Liver (tissue), 3 donors: ENCODE data around the gene NFATC1.

Source experiments
- EGR1 ChIP-seq, 2 donors: IDR thresholded peaks; 2 replicates each; pipeline ENCODE4 v1.6.1; 2016 to 2018; ENCODE audit warnings: antibody characterized with exemption in 2 of 2, low read depth in 2 of 2
- GABPA ChIP-seq, 2 donors: IDR thresholded peaks in 1 of 2; conservative IDR thresholded peaks in 1 of 2; 2 replicates each; pipeline ENCODE4 v1.6.1; 2016; ENCODE audit warnings: antibody characterized with exemption in 2 of 2, mild to moderate bottlenecking in 1 of 2, moderate library complexity in 1 of 2
- HNF4A ChIP-seq, 2 donors: conservative IDR thresholded peaks; 2 replicates each; pipeline ENCODE4 v1.6.1; 2016; ENCODE audit warnings: antibody characterized with exemption in 2 of 2, mild to moderate bottlenecking in 2 of 2
- JUND ChIP-seq, 2 donors: IDR thresholded peaks; 2 replicates each; pipeline ENCODE4 v1.6.1; 2016; ENCODE audit warnings: antibody characterized with exemption in 2 of 2
- RAD21 ChIP-seq, 2 donors: IDR thresholded peaks; 2 replicates each; pipeline ENCODE4 v1.6.1; 2016; ENCODE audit warnings: antibody characterized with exemption in 2 of 2, mild to moderate bottlenecking in 2 of 2
- RXRA ChIP-seq, 2 donors: IDR thresholded peaks; 2 replicates each; pipeline ENCODE4 v1.6.1; 2017 to 2018; ENCODE audit warnings: antibody characterized with exemption in 2 of 2, mild to moderate bottlenecking in 1 of 2
- SP1 ChIP-seq: IDR thresholded peaks from 2 replicates; pipeline ENCODE4 v1.6.1; 2018; ENCODE audit warnings: antibody characterized with exemption, mild to moderate bottlenecking
- TAF1 ChIP-seq: conservative IDR thresholded peaks from 2 replicates; pipeline ENCODE4 v1.6.1; 2016; ENCODE audit warnings: antibody characterized with exemption, mild to moderate bottlenecking
- YY1 ChIP-seq: IDR thresholded peaks from 2 replicates; pipeline ENCODE4 v1.6.1; 2016; ENCODE audit warnings: antibody characterized with exemption, mild to moderate bottlenecking
- TF ChIP-seq, protein P1 (sequence below): fragments of 150-350 bp; IDR thresholded peaks from 2 replicates; pipeline ENCODE4 v1.5.1; 2017; ENCODE audit warnings: improper control_type of control experiment, low read depth, low read length; ENCODE audit not compliant: missing input control
- TF ChIP-seq, protein P2 (sequence below): IDR thresholded peaks from 2 replicates; pipeline ENCODE4 v1.6.1; 2016; ENCODE audit warnings: antibody characterized with exemption, mild to moderate bottlenecking
- TF ChIP-seq, protein P3 (sequence below): IDR thresholded peaks from 2 replicates; pipeline ENCODE4 v1.6.1; 2016; ENCODE audit warnings: antibody characterized with exemption
- donor health status: healthy.
- donor health status: healthy.

DNA sequence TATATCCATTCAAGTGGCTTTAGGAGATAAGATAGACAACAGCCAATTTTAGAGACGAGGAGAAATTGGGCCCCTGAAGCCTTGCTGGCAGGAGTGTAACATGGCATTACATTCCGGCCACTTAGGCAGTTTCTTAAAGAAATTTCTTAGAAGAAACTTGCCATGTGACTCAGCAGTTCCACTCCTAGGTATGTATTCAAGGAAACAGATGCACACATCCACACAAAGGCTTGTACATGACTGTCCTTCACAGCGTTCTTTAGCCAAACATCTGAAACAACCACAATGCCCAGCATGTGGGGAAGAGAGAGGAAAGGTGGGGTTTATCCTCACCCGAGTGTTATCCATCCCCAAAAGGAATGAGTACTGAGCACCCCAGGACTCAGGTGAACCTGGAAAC is 107.1 kb downstream of the NFATC1 start:
- TF ChIP-seq, protein P1, sequence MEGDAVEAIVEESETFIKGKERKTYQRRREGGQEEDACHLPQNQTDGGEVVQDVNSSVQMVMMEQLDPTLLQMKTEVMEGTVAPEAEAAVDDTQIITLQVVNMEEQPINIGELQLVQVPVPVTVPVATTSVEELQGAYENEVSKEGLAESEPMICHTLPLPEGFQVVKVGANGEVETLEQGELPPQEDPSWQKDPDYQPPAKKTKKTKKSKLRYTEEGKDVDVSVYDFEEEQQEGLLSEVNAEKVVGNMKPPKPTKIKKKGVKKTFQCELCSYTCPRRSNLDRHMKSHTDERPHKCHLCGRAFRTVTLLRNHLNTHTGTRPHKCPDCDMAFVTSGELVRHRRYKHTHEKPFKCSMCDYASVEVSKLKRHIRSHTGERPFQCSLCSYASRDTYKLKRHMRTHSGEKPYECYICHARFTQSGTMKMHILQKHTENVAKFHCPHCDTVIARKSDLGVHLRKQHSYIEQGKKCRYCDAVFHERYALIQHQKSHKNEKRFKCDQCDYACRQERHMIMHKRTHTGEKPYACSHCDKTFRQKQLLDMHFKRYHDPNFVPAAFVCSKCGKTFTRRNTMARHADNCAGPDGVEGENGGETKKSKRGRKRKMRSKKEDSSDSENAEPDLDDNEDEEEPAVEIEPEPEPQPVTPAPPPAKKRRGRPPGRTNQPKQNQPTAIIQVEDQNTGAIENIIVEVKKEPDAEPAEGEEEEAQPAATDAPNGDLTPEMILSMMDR, result no peak
- no peak for TF ChIP-seq RAD21 (IDR thresholded peaks at IDR 0.05)
- no peak for TF ChIP-seq EGR1 (IDR thresholded peaks at IDR 0.05; ENCODE audit: low read depth in 2 of 2)
- no peak for TF ChIP-seq TAF1
- TF ChIP-seq RXRA (IDR thresholded peaks at IDR 0.05), result no peak
- no peak for TF ChIP-seq SP1
- no peak for TF ChIP-seq YY1
- TF ChIP-seq, protein P2, sequence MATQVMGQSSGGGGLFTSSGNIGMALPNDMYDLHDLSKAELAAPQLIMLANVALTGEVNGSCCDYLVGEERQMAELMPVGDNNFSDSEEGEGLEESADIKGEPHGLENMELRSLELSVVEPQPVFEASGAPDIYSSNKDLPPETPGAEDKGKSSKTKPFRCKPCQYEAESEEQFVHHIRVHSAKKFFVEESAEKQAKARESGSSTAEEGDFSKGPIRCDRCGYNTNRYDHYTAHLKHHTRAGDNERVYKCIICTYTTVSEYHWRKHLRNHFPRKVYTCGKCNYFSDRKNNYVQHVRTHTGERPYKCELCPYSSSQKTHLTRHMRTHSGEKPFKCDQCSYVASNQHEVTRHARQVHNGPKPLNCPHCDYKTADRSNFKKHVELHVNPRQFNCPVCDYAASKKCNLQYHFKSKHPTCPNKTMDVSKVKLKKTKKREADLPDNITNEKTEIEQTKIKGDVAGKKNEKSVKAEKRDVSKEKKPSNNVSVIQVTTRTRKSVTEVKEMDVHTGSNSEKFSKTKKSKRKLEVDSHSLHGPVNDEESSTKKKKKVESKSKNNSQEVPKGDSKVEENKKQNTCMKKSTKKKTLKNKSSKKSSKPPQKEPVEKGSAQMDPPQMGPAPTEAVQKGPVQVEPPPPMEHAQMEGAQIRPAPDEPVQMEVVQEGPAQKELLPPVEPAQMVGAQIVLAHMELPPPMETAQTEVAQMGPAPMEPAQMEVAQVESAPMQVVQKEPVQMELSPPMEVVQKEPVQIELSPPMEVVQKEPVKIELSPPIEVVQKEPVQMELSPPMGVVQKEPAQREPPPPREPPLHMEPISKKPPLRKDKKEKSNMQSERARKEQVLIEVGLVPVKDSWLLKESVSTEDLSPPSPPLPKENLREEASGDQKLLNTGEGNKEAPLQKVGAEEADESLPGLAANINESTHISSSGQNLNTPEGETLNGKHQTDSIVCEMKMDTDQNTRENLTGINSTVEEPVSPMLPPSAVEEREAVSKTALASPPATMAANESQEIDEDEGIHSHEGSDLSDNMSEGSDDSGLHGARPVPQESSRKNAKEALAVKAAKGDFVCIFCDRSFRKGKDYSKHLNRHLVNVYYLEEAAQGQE, result no peak
- TF ChIP-seq HNF4A (conservative IDR thresholded peaks at IDR 0.05), result no peak
- no peak for TF ChIP-seq JUND (IDR thresholded peaks at IDR 0.05)
- TF ChIP-seq GABPA (IDR thresholded peaks at IDR 0.05 in 1 of 2, conservative IDR thresholded peaks at IDR 0.05 in 1 of 2), result no peak
- TF ChIP-seq, protein P3, sequence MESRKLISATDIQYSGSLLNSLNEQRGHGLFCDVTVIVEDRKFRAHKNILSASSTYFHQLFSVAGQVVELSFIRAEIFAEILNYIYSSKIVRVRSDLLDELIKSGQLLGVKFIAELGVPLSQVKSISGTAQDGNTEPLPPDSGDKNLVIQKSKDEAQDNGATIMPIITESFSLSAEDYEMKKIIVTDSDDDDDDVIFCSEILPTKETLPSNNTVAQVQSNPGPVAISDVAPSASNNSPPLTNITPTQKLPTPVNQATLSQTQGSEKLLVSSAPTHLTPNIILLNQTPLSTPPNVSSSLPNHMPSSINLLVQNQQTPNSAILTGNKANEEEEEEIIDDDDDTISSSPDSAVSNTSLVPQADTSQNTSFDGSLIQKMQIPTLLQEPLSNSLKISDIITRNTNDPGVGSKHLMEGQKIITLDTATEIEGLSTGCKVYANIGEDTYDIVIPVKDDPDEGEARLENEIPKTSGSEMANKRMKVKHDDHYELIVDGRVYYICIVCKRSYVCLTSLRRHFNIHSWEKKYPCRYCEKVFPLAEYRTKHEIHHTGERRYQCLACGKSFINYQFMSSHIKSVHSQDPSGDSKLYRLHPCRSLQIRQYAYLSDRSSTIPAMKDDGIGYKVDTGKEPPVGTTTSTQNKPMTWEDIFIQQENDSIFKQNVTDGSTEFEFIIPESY, result no peak
